Measurements from ENCODE around the gene GALNS.
"Not testable (repeated sequence)": the region's sequence is repeated elsewhere in the genome, so short reads cannot be mapped to it uniquely, and the experiment has no call there.

The GALNS gene, protein sequence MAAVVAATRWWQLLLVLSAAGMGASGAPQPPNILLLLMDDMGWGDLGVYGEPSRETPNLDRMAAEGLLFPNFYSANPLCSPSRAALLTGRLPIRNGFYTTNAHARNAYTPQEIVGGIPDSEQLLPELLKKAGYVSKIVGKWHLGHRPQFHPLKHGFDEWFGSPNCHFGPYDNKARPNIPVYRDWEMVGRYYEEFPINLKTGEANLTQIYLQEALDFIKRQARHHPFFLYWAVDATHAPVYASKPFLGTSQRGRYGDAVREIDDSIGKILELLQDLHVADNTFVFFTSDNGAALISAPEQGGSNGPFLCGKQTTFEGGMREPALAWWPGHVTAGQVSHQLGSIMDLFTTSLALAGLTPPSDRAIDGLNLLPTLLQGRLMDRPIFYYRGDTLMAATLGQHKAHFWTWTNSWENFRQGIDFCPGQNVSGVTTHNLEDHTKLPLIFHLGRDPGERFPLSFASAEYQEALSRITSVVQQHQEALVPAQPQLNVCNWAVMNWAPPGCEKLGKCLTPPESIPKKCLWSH

GRCh38 chr16:88856828-88857727, at the start of gene GALNS, which contains the start of gene TRAPPC2L:
Gene GALNS (minus strand): TSS chr16:88856947. CDS start chr16:88856877, 70 bp downstream.
Gene TRAPPC2L (plus strand): TSS chr16:88857127. CDS start chr16:88857151, 24 bp downstream.
- DNase-seq, result peak; percentile 97
- in situ Hi-C loops (cut with HindIII; ENCODE audit: low pct_ligation_motif_present, low pct_unique_long_range_greater_than_20kb, low sequenced_read_pairs), result loop anchor here (25.0 kb wide), 1 partner anchor 95 kb away; no protein-coding TSS in a partner anchor

- DNase-seq, result no peak
- in situ Hi-C loops (cut with HindIII; ENCODE audit: low pct_ligation_motif_present, low pct_unique_long_range_greater_than_20kb, low sequenced_read_pairs), result no loop called here
Measured at GRCh38 chr16:88906020-88906419, 49.3 kb upstream of the GALNS start.

DNA sequence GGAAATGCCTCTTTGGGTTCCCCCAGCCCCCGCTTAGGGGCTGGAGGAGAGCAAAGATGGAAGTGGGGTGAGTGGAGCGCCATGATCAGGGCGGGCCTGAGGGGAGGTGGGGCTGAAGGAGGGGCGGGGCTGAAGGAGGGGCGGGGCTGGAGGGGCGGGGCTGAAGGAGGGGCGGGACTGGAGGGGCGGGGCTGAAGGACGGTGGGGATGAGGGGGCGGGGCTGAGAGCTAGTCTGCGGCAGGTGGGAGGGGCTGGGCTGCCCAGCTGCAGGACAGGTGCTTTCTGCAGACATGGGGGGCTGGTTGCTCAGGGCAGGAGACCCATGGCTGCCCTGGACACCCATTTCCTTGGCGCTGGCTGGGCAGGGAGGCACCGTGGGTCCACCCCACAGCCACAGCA, 48.8 kb upstream of the GALNS start:
- in situ Hi-C loops (cut with HindIII; ENCODE audit: low pct_ligation_motif_present, low pct_unique_long_range_greater_than_20kb, low sequenced_read_pairs), result no loop called here
- no peak for DNase-seq

DNA sequence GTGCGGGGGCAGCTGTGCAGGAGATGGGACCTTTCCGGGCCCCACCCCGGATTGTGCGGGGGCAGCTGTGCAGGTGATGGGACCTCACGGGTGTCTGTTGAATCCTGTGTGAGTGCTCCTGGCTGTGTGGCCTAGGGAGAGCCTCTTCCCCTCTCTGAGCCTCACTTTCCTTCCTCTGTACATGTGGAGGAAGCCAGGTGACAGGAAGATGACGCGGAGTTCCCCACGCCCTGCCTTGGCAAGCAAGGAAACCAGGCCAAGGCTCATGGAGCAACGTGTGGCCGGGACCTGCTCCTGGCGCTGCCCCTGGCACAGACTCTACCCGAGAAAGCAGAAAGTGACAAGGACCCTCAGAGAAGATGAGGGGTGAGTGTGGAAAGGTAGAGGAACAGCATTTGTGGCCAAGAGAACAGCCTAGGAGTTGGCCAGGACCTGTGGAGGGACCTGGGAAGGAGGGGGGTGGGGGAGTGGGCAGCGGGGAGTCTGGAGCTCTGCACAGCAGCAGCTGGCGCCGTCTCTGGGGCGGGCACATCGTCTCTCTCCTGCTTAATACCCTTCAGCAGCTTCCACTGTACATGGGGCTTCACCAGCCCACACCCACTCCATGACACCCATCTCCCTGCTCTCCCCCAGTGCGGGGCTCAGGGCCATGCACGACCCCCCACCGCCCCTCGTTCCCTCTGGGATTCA, 48.1 kb upstream of the GALNS start:
- in situ Hi-C loops (cut with HindIII; ENCODE audit: low pct_ligation_motif_present, low pct_unique_long_range_greater_than_20kb, low sequenced_read_pairs), result no loop called here
- no peak for DNase-seq

DNA sequence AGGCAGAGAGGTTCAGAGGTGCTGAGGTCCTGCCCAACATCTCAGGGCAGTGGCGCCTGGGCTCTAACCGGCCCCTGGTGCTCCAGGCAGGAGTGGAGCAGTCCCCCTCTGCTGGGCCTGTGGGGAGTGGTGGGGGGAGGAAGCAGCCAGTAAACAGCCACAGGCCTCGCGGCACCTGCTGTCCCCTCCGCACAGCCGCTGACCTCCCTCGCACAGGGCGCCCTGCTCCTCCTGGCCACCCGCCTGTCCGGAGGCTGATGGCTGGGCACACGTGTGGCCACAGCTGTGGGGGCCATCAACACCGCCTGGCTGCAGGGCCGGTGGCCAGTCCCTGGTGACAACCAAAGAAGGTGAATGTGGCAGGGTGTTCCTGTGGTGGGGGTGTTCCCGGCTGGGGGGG, 46.5 kb upstream of the GALNS start:
- in situ Hi-C loops (cut with HindIII; ENCODE audit: low pct_ligation_motif_present, low pct_unique_long_range_greater_than_20kb, low sequenced_read_pairs), result no loop called here
- no peak for DNase-seq

GRCh38 chr16:88902744-88903143, 46.0 kb upstream of the GALNS start:
- DNase-seq, result no peak
- in situ Hi-C loops (cut with HindIII; ENCODE audit: low pct_ligation_motif_present, low pct_unique_long_range_greater_than_20kb, low sequenced_read_pairs), result no loop called here

DNA sequence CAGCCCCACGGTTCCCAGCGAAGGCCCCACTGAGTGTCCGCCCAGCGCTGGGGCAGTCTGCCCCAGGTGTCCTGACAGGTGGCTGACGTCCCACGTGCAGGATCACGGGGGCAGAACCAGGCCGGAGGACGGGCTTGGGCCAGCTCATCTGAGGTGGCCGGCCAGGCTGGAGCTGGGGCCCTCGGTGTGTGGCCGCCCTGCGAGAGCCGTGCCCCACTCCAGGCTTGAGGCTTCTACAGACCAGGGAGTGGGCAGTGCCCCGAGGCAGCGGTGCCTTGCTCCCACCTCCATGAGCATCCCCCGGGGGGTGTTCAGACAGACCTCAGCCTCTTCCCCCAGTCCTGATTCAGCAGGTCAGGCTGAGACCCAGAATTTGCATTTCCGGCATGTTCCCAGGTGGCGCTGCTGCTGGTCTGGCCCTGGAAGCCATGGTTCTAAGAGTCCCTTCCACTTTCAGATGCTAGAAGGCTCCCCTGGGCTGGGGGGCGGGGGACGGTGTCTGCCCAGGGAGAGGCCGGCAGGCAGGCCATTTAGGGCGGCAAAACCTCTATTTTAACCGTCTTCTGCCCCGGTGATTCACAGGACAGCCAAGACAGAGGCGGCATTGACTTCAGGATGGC, 45.1 kb upstream of the GALNS start:
- DNase-seq, result no peak
- in situ Hi-C loops (cut with HindIII; ENCODE audit: low pct_ligation_motif_present, low pct_unique_long_range_greater_than_20kb, low sequenced_read_pairs), result no loop called here

- in situ Hi-C loops (cut with HindIII; ENCODE audit: low pct_ligation_motif_present, low pct_unique_long_range_greater_than_20kb, low sequenced_read_pairs), result no loop called here
Measured at GRCh38 chr16:88900662-88901052, 43.9 kb upstream of the GALNS start.

GRCh38 chr16:88899901-88900661, 43.3 kb upstream of the GALNS start:
- in situ Hi-C loops (cut with HindIII; ENCODE audit: low pct_ligation_motif_present, low pct_unique_long_range_greater_than_20kb, low sequenced_read_pairs), result no loop called here

More at GRCh38 chr16:88900662-88901052, 43.9 kb upstream of the GALNS start:
- DNase-seq, result no peak

GRCh38 chr16:88897696-88898425, 41.1 kb upstream of the GALNS start:
- no peak for DNase-seq
- in situ Hi-C loops (cut with HindIII; ENCODE audit: low pct_ligation_motif_present, low pct_unique_long_range_greater_than_20kb, low sequenced_read_pairs), result no loop called here

More at GRCh38 chr16:88899901-88900661, 43.3 kb upstream of the GALNS start:
- DNase-seq, result no peak

- in situ Hi-C loops (cut with HindIII; ENCODE audit: low pct_ligation_motif_present, low pct_unique_long_range_greater_than_20kb, low sequenced_read_pairs), result no loop called here
- DNase-seq, result no peak
Measured at GRCh38 chr16:88896238-88897070, 39.7 kb upstream of the GALNS start.

GRCh38 chr16:88895335-88895734, 38.6 kb upstream of the GALNS start:
- DNase-seq, result no peak
- in situ Hi-C loops (cut with HindIII; ENCODE audit: low pct_ligation_motif_present, low pct_unique_long_range_greater_than_20kb, low sequenced_read_pairs), result no loop called here

- in situ Hi-C loops (cut with HindIII; ENCODE audit: low pct_ligation_motif_present, low pct_unique_long_range_greater_than_20kb, low sequenced_read_pairs), result no loop called here
- no peak for DNase-seq
Measured at GRCh38 chr16:88894681-88895300, 38.0 kb upstream of the GALNS start.

GRCh38 chr16:88894266-88894665, 37.5 kb upstream of the GALNS start:
- in situ Hi-C loops (cut with HindIII; ENCODE audit: low pct_ligation_motif_present, low pct_unique_long_range_greater_than_20kb, low sequenced_read_pairs); DNase-seq: not testable (repeated sequence)

GRCh38 chr16:88893127-88893968, 36.6 kb upstream of the GALNS start:
- no peak for DNase-seq
- in situ Hi-C loops (cut with HindIII; ENCODE audit: low pct_ligation_motif_present, low pct_unique_long_range_greater_than_20kb, low sequenced_read_pairs), result no loop called here
